Nephron (organoid): Measurements from ENCODE around the gene LRRC75B.
A peak's percentile ranks its signal among the peaks of the same experiment; 100 is the strongest.

Experiments used
- H3K27ac Mint-ChIP-seq, 3 experiments: 2 replicates each; pipeline ENCODE4 v1.8.0; 2020; ENCODE audit warnings: mixed read lengths in 3 of 3, mild to moderate bottlenecking in 2 of 3, moderate library complexity in 1 of 3
- H3K27me3 Mint-ChIP-seq: 2 replicates; pipeline ENCODE4 v1.8.0; 2021; ENCODE audit warnings: low read depth, mild to moderate bottlenecking, moderate library complexity, mixed read lengths
- H3K36me3 Mint-ChIP-seq: 2 replicates; pipeline ENCODE4 v1.8.0; 2020; ENCODE audit warnings: low read depth, mixed read lengths
- H3K4me1 Mint-ChIP-seq: 2 replicates; pipeline ENCODE4 v1.8.0; 2020; ENCODE audit warnings: mixed read lengths
- H3K4me3 Mint-ChIP-seq, 3 experiments: 2 replicates each; pipeline ENCODE4 v1.8.0; 2020; ENCODE audit warnings: mild to moderate bottlenecking in 3 of 3, mixed read lengths in 3 of 3, moderate library complexity in 2 of 3
- H3K9me3 Mint-ChIP-seq: 2 replicates; pipeline ENCODE4 v1.8.0; 2020; ENCODE audit warnings: mixed read lengths
- CTCF ChIP-seq, 3 experiments: fragments of 200-600 bp; sonication (generic); IDR thresholded peaks; one replicate each; pipeline ENCODE4 v1.5.0; 2021; ENCODE audit warnings: antibody characterized with exemption in 3 of 3; ENCODE audit not compliant: unreplicated experiment in 3 of 3

Gene LRRC75B

GRCh38 chr22:24585927-24586546, 6.8 kb downstream of the LRRC75B start:
- Mint-ChIP-seq H3K4me1 (peaks cover 12% of the 10 kb centered on the region), H3K4me3 (no peak overlapping the region), H3K9me3 (no peaks in the 10 kb centered on the region), H3K27ac (no peak overlapping the region), H3K27me3 (no peaks in the 10 kb centered on the region), H3K36me3 (no peaks in the 10 kb centered on the region)
- no peak for TF ChIP-seq CTCF (IDR thresholded peaks at IDR 0.05; ENCODE audit: unreplicated experiment in 3 of 3)

GRCh38 chr22:24585461-24585860, 7.4 kb downstream of the LRRC75B start:
- Mint-ChIP-seq H3K27me3 (no peaks in the 10 kb centered on the region), H3K4me3 (no peak overlapping the region), H3K27ac (no peak overlapping the region), H3K9me3 (no peaks in the 10 kb centered on the region), H3K36me3 (no peaks in the 10 kb centered on the region), H3K4me1 (peaks cover 12% of the 10 kb centered on the region)
- TF ChIP-seq CTCF (IDR thresholded peaks at IDR 0.05; ENCODE audit: unreplicated experiment in 3 of 3): no peak

GRCh38 chr22:24584871-24585411, 7.9 kb downstream of the LRRC75B start:
- Mint-ChIP-seq H3K36me3 (no peaks in the 10 kb centered on the region), H3K27me3 (no peaks in the 10 kb centered on the region), H3K27ac (peak overlapping the region; percentile 88 to 97 (median 95)), H3K4me3 (no peak overlapping the region), H3K9me3 (no peaks in the 10 kb centered on the region), H3K4me1 (peaks cover 15% of the 10 kb centered on the region)
- TF ChIP-seq CTCF (IDR thresholded peaks at IDR 0.05; ENCODE audit: unreplicated experiment in 3 of 3): no peak

GRCh38 chr22:24584166-24584790, 8.6 kb downstream of the LRRC75B start:
- Mint-ChIP-seq H3K4me3 (no peak overlapping the region), H3K9me3 (no peaks in the 10 kb centered on the region), H3K27me3 (no peaks in the 10 kb centered on the region), H3K4me1 (peaks cover 15% of the 10 kb centered on the region), H3K27ac (peak overlapping the region; percentile 88 to 97 (median 95)), H3K36me3 (peaks cover 2% of the 10 kb centered on the region)
- TF ChIP-seq CTCF (IDR thresholded peaks at IDR 0.05; ENCODE audit: unreplicated experiment in 3 of 3): no peak

- Mint-ChIP-seq H3K9me3 (no peaks in the 10 kb centered on the region), H3K4me3 (peak overlapping the region in 1 of 3 experiments; percentile 15), H3K4me1 (peaks cover 20% of the 10 kb centered on the region), H3K36me3 (peaks cover 3% of the 10 kb centered on the region), H3K27ac (peak overlapping the region; percentile 88 to 97 (median 95)), H3K27me3 (no peaks in the 10 kb centered on the region)
- no peak for TF ChIP-seq CTCF (IDR thresholded peaks at IDR 0.05; ENCODE audit: unreplicated experiment in 3 of 3)
These were observed 9.4 kb downstream of the LRRC75B start for GRCh38 chr22:24583221-24584165.
